GM12878 (cell line): Measurements from ENCODE around the gene RNF126.

Experiments
- CTCF ChIP-seq, 3 experiments: IDR thresholded peaks in 2 of 3; conservative IDR thresholded peaks in 1 of 3; 2 replicates each; pipeline ENCODE4 v1.5.1; 2011; ENCODE audit warnings: low read depth in 3 of 3, low read length in 3 of 3, mild to moderate bottlenecking in 3 of 3, control low read depth in 2 of 3, moderate library complexity in 2 of 3, inconsistent platforms in 1 of 3, mixed read lengths in 1 of 3; ENCODE audit not compliant: control insufficient read depth in 2 of 3, insufficient read depth in 1 of 3; ENCODE audit errors: extremely low read depth in 1 of 3
- GATAD2B ChIP-seq: fragments of 450-650 bp; conservative IDR thresholded peaks from 2 replicates; pipeline ENCODE4 v1.6.1; 2017; ENCODE audit warnings: low read depth, mild to moderate bottlenecking, moderate library complexity
- HDAC6 ChIP-seq: fragments of 200-600 bp; sonication (generic); IDR thresholded peaks from one replicate; pipeline ENCODE4 v1.8.0; 2017; ENCODE audit warnings: antibody characterized with exemption; ENCODE audit not compliant: unreplicated experiment
- JUND ChIP-seq: IDR thresholded peaks from 2 replicates; pipeline ENCODE4 v1.6.1; 2012; ENCODE audit warnings: low read depth, mild to moderate bottlenecking, low read length, improper control_type of control experiment, moderate library complexity
- MYC ChIP-seq: IDR thresholded peaks from 2 replicates; pipeline ENCODE4 v1.6.1; 2011; ENCODE audit warnings: mild to moderate bottlenecking, low read length, moderate library complexity, inconsistent platforms; ENCODE audit not compliant: insufficient read depth, insufficient replicate concordance, insufficient read length, severe bottlenecking
- POLR2A ChIP-seq: IDR thresholded peaks from 2 replicates; pipeline ENCODE4 v1.6.1; 2011; ENCODE audit warnings: low read depth, mild to moderate bottlenecking, low read length
- POLR2AphosphoS5 ChIP-seq: IDR thresholded peaks from 2 replicates; pipeline ENCODE4 v1.6.1; 2011; ENCODE audit warnings: mild to moderate bottlenecking, low read length, inconsistent platforms
- RAD21 ChIP-seq: IDR thresholded peaks from 2 replicates; pipeline ENCODE4 v1.6.1; 2011; ENCODE audit warnings: mild to moderate bottlenecking, low read depth, low read length, moderate library complexity; ENCODE audit not compliant: insufficient read depth
- RCOR1 ChIP-seq: conservative IDR thresholded peaks from 2 replicates; pipeline ENCODE4 v1.6.1; 2012; ENCODE audit warnings: low read depth, low read length, improper control_type of control experiment
- RELA ChIP-seq: fragments of 450-650 bp; IDR thresholded peaks from 2 replicates; pipeline ENCODE4 v1.8.0; 2014; ENCODE audit warnings: borderline replicate concordance; ENCODE audit not compliant: partially characterized antibody
- REST ChIP-seq: IDR thresholded peaks from 2 replicates; pipeline ENCODE4 v1.6.1; 2012; ENCODE audit warnings: mild to moderate bottlenecking, low read depth, low read length
- SIN3A ChIP-seq: IDR thresholded peaks from 2 replicates; pipeline ENCODE4 v1.6.1; 2012; ENCODE audit warnings: low read depth, low read length, improper control_type of control experiment
- SMC3 ChIP-seq: IDR thresholded peaks from 2 replicates; pipeline ENCODE4 v1.6.1; 2011; ENCODE audit warnings: low read length, improper control_type of control experiment, borderline replicate concordance

GRCh38 chr19:641702-642101, 21.3 kb downstream of the RNF126 start:
- TF ChIP-seq POLR2AphosphoS5: no peak
- no peak for TF ChIP-seq REST
- TF ChIP-seq RELA: no peak
- no peak for TF ChIP-seq POLR2A
- no peak for TF ChIP-seq CTCF (IDR thresholded peaks at IDR 0.05 in 2 of 3, conservative IDR thresholded peaks at IDR 0.05 in 1 of 3; ENCODE audit: control insufficient read depth in 2 of 3, extremely low read depth in 1 of 3, insufficient read depth in 1 of 3, low read depth in 3 of 3, low read length in 3 of 3)
- no peak for TF ChIP-seq JUND
- TF ChIP-seq SMC3: no peak
- no peak for TF ChIP-seq RCOR1
- TF ChIP-seq MYC: no peak
- no peak for TF ChIP-seq GATAD2B
- no peak for TF ChIP-seq RAD21
- no peak for TF ChIP-seq SIN3A
- TF ChIP-seq HDAC6: no peak
